ENCODE measurements around the gene PHACTR4.
"Not testable (repeated sequence)": the region's sequence is repeated elsewhere in the genome, so short reads cannot be mapped to it uniquely, and the experiment has no call there.

Gene PHACTR4

GRCh38 chr1:28535180-28535579 lies 165.6 kb downstream of the PHACTR4 start:
- DNase-seq = no peak

GRCh38 chr1:28537457-28538199 lies 168.1 kb downstream of the PHACTR4 start:
- no peak for DNase-seq

GRCh38 chr1:28538286-28538685 lies 168.7 kb downstream of the PHACTR4 start:
- no peak for DNase-seq

GRCh38 chr1:28540651-28541050 lies 171.1 kb downstream of the PHACTR4 start:
- DNase-seq = no peak

- DNase-seq = not testable (repeated sequence)
Observed at GRCh38 chr1:28541414-28542015, 172.0 kb downstream of the PHACTR4 start.

GRCh38 chr1:28545246-28545628 lies 175.7 kb downstream of the PHACTR4 start:
- no peak for DNase-seq

GRCh38 chr1:28548318-28548717 lies 178.8 kb downstream of the PHACTR4 start:
- no peak for DNase-seq
